GM23248 (cell line): ENCODE measurements around the gene PKD2.

Experiments
- EZH2 ChIP-seq: fragments of 200-600 bp; sonication (generic); IDR thresholded peaks from 2 replicates; pipeline ENCODE4 v1.6.1; 2018; ENCODE audit warnings: antibody characterized with exemption, mild to moderate bottlenecking; ENCODE audit not compliant: insufficient read depth, poor library complexity, severe bottlenecking
- EZH2phosphoT487 ChIP-seq: fragments of 200-600 bp; sonication (generic); IDR thresholded peaks from 2 replicates; pipeline ENCODE4 v1.6.1; 2018; ENCODE audit warnings: antibody characterized with exemption, moderate library complexity, mild to moderate bottlenecking, low read depth; ENCODE audit not compliant: insufficient read depth

DNA sequence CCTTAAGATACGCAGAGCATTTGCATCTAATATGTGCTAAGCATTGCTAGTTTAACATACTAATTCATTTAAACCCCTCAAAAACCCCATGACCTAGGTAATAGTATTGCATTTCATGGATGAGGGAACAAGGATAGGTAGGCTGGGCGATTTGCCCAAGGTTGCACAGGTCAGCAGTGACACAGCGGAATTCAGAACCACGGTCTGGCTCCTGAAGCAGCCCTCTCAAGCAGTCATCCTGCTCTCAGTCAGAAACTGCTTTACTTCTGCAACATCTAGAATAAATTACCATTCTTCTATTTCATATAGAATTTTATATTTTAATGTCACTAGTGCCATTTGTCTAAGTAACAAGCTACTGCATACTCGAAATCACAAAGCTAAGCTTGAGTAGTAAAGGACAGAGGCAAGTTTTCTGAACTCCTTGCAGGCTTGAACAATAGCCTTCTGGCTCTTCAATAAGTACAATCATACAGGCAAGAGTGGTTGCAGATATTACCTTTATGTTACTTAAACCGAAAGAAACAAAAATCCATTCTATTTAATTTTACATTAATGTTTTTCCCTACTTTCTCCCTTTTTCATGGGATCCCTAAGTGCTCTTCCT, 32.5 kb upstream of the PKD2 start:
- TF ChIP-seq EZH2 (no peak), EZH2phosphoT487 (no peak)
